KMS-11 (cell line): ENCODE measurements around the gene CD79A.

Source experiments
- H2AFZ ChIP-seq: fragments of 200-600 bp; sonication (generic); 2 replicates; pipeline ENCODE4 v1.6.1; 2016; ENCODE audit warnings: antibody characterized with exemption, mixed run types, low read depth
- H3K27ac ChIP-seq: fragments of 200-600 bp; sonication (generic); 2 replicates; pipeline ENCODE4 v1.6.1; 2016; ENCODE audit warnings: mild to moderate bottlenecking, mixed run types
- H3K27me3 ChIP-seq: fragments of 200-600 bp; sonication (generic); 2 replicates; pipeline ENCODE4 v1.6.1; 2017; ENCODE audit warnings: mild to moderate bottlenecking, low read depth, mixed run types, moderate library complexity; ENCODE audit not compliant: insufficient read depth
- H3K36me3 ChIP-seq: fragments of 200-600 bp; sonication (generic); 2 replicates; pipeline ENCODE4 v1.6.1; 2017; ENCODE audit warnings: mild to moderate bottlenecking, mixed run types; ENCODE audit not compliant: insufficient read depth
- H3K4me1 ChIP-seq: fragments of 200-600 bp; sonication (generic); 2 replicates; pipeline ENCODE4 v1.6.1; 2016; ENCODE audit warnings: mild to moderate bottlenecking, low read depth, mixed run types; ENCODE audit not compliant: poor library complexity, severe bottlenecking
- H3K4me2 ChIP-seq: fragments of 200-600 bp; sonication (generic); 2 replicates; pipeline ENCODE4 v1.7.0; 2016; ENCODE audit warnings: mild to moderate bottlenecking, mixed run types
- H3K4me3 ChIP-seq: fragments of 200-600 bp; sonication (generic); IDR thresholded peaks from 2 replicates; pipeline ENCODE4 v1.6.1; 2017; ENCODE audit warnings: low read depth, low read length, mixed read lengths; ENCODE audit not compliant: insufficient read depth
- H3K79me2 ChIP-seq: fragments of 200-600 bp; sonication (generic); 2 replicates; pipeline ENCODE4 v1.6.1; 2016; ENCODE audit warnings: low read depth, mixed run types; ENCODE audit not compliant: insufficient read depth
- H3K9ac ChIP-seq: fragments of 200-600 bp; sonication (generic); 2 replicates; pipeline ENCODE4 v1.6.1; 2016; ENCODE audit warnings: mild to moderate bottlenecking, mixed run types
- H4K20me1 ChIP-seq: fragments of 200-600 bp; sonication (generic); 2 replicates; pipeline ENCODE4 v1.6.1; 2016; ENCODE audit warnings: mild to moderate bottlenecking, mixed run types; ENCODE audit not compliant: insufficient read depth
- CTCF ChIP-seq: fragments of 200-600 bp; sonication (generic); conservative IDR thresholded peaks from 2 replicates; pipeline ENCODE4 v1.6.1; 2017; ENCODE audit warnings: low read depth, mild to moderate bottlenecking, antibody characterized with exemption, low read length, moderate library complexity, mixed read lengths

CD79A gene

GRCh38 chr19:41868989-41869300 is 8.1 kb upstream of the CD79A start:
- Histone ChIP-seq H3K27me3 (no peaks in the 10 kb centered on the region; the same call in 1 of the 2 replicates), H3K36me3 (peaks cover 29% of the 10 kb centered on the region; the same call in 1 of the 2 replicates), H3K27ac (no peak overlapping the region), H2AFZ (no peak overlapping the region), H3K4me3 (no peak overlapping the region), H3K4me1 (peaks cover 93% of the 10 kb centered on the region), H4K20me1 (peaks cover 34% of the 10 kb centered on the region), H3K4me2 (peak overlapping the region; percentile 14; the same call in 1 of the 2 replicates), H3K9ac (no peak overlapping the region), H3K79me2 (peaks cover 47% of the 10 kb centered on the region)
- no peak for TF ChIP-seq CTCF

- peaks cover 24% of the 10 kb centered on the region; the same call in 1 of the 2 replicates for H3K36me3 ChIP-seq
- H3K79me2 ChIP-seq, result peaks cover 41% of the 10 kb centered on the region
- H3K9ac ChIP-seq, result no peak overlapping the region
- peaks cover 88% of the 10 kb centered on the region for H3K4me1 ChIP-seq
- peaks cover 29% of the 10 kb centered on the region for H4K20me1 ChIP-seq
- no peak overlapping the region for H3K4me3 ChIP-seq
- no peaks in the 10 kb centered on the region; the same call in 1 of the 2 replicates for H3K27me3 ChIP-seq
- H2AFZ ChIP-seq, result no peak overlapping the region
- H3K4me2 ChIP-seq, result peak overlapping the region; percentile 14; the same call in 1 of the 2 replicates
- peak overlapping the region; percentile 26; the same call in 1 of the 2 replicates for H3K27ac ChIP-seq
- no peak for TF ChIP-seq CTCF
These were observed 7.6 kb upstream of the CD79A start for GRCh38 chr19:41869374-41869955.

- Histone ChIP-seq H3K4me2 (peak overlapping the region; percentile 49; the same call in 1 of the 2 replicates), H3K4me3 (no peak overlapping the region), H3K79me2 (peaks cover 32% of the 10 kb centered on the region), H3K27ac (peak overlapping the region; percentile 19; the same call in 1 of the 2 replicates), H3K36me3 (peaks cover 19% of the 10 kb centered on the region; the same call in 1 of the 2 replicates), H3K27me3 (no peaks in the 10 kb centered on the region), H3K4me1 (peaks cover 79% of the 10 kb centered on the region), H3K9ac (no peak overlapping the region), H4K20me1 (peaks cover 20% of the 10 kb centered on the region), H2AFZ (no peak overlapping the region)
- TF ChIP-seq CTCF, result no peak
These were observed 6.6 kb upstream of the CD79A start for GRCh38 chr19:41870401-41870873.

GRCh38 chr19:41871573-41872383 is 5.3 kb upstream of the CD79A start:
- H2AFZ ChIP-seq, result no peak overlapping the region
- H3K27me3 ChIP-seq, result no peaks in the 10 kb centered on the region
- peaks cover 20% of the 10 kb centered on the region for H4K20me1 ChIP-seq
- H3K36me3 ChIP-seq, result peaks cover 14% of the 10 kb centered on the region; the same call in 1 of the 2 replicates
- H3K9ac ChIP-seq, result no peak overlapping the region
- H3K4me1 ChIP-seq, result peaks cover 72% of the 10 kb centered on the region
- no peak overlapping the region for H3K4me3 ChIP-seq
- peaks cover 18% of the 10 kb centered on the region; the same call in 1 of the 2 replicates for H3K79me2 ChIP-seq
- peak overlapping the region; percentile 35; the same call in 1 of the 2 replicates for H3K27ac ChIP-seq
- no peak for TF ChIP-seq CTCF
- peak overlapping the region; percentile 42; the same call in 1 of the 2 replicates for H3K4me2 ChIP-seq
